ENCODE measurements around the gene MTRF1L.
"Not testable (repeated sequence)": the region's sequence is repeated elsewhere in the genome, so short reads cannot be mapped to it uniquely, and the experiment has no call there.

MTRF1L gene

GRCh38 chr6:152973916-152974315 lies 28.6 kb downstream of the MTRF1L start:
- TF ChIP-seq CTCF (IDR thresholded peaks at IDR 0.05; ENCODE audit: insufficient read depth, low read length) (no peak), GABPA (IDR thresholded peaks at IDR 0.05; ENCODE audit: low read depth) (no peak), REST (IDR thresholded peaks at IDR 0.05; ENCODE audit: insufficient replicate concordance, low read depth) (no peak), POLR2AphosphoS5 (IDR thresholded peaks at IDR 0.05; ENCODE audit: low read depth) (no peak), SPI1 (IDR thresholded peaks at IDR 0.05; ENCODE audit: borderline replicate concordance, low read depth) (no peak)
- no peak overlapping the region for H3K27ac ChIP-seq (replicated peaks)
- H3K27me3 ChIP-seq (ENCODE audit: insufficient read depth, poor library complexity, severe bottlenecking), result no peaks in the 10 kb centered on the region
- DNase-seq (ENCODE audit: low read depth in 1 of 2, low spot score in 1 of 2), result peak in 1 of 2 experiments; percentile 45
- H3K4me3 ChIP-seq (replicated peaks; ENCODE audit: insufficient read depth, low read length), result no peak overlapping the region

GRCh38 chr6:152969688-152970418 lies 32.7 kb downstream of the MTRF1L start:
- Histone ChIP-seq H3K27ac (replicated peaks) (no peak overlapping the region), H3K27me3 (ENCODE audit: insufficient read depth, poor library complexity, severe bottlenecking) (no peaks in the 10 kb centered on the region), H3K4me3 (replicated peaks; ENCODE audit: insufficient read depth, low read length) (no peak overlapping the region)
- TF ChIP-seq REST (IDR thresholded peaks at IDR 0.05; ENCODE audit: insufficient replicate concordance, low read depth) (no peak), SPI1 (IDR thresholded peaks at IDR 0.05; ENCODE audit: borderline replicate concordance, low read depth) (no peak), GABPA (IDR thresholded peaks at IDR 0.05; ENCODE audit: low read depth) (no peak), CTCF (IDR thresholded peaks at IDR 0.05; ENCODE audit: insufficient read depth, low read length) (no peak), POLR2AphosphoS5 (IDR thresholded peaks at IDR 0.05; ENCODE audit: low read depth) (no peak)
- no peak for DNase-seq (ENCODE audit: low read depth in 1 of 2, low spot score in 1 of 2)

- H3K27me3 ChIP-seq (ENCODE audit: insufficient read depth, poor library complexity, severe bottlenecking), result not testable (repeated sequence)
These were observed 36.2 kb downstream of the MTRF1L start for GRCh38 chr6:152966168-152966894.

DNA sequence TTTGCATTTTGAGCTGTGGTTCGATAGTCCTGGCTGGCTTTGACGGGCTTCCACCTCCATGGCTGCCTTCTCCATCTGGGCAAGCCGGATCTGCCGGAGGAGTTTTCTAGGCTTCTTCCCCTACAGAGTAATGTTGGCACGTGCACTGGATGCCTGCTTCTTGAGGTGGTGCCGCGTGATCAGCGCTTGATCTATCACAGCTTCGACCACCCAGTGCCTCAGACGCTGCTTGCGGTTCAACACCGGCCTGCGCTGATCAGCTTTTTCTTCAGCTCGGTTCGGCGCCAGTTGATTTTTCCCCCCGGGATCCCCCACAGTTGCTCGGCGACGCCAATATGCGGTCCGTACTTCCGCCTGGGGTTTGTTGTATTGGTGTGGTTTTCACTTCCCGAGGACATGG lies 43.2 kb downstream of the MTRF1L start:
- no peak for TF ChIP-seq GABPA (IDR thresholded peaks at IDR 0.05; ENCODE audit: low read depth)
- TF ChIP-seq REST (IDR thresholded peaks at IDR 0.05; ENCODE audit: insufficient replicate concordance, low read depth), result no peak
- TF ChIP-seq POLR2AphosphoS5 (IDR thresholded peaks at IDR 0.05; ENCODE audit: low read depth), result no peak
- TF ChIP-seq SPI1 (IDR thresholded peaks at IDR 0.05; ENCODE audit: borderline replicate concordance, low read depth), result no peak
- no peak for TF ChIP-seq CTCF (IDR thresholded peaks at IDR 0.05; ENCODE audit: insufficient read depth, low read length)
- no peak overlapping the region for H3K27ac ChIP-seq (replicated peaks)

More at GRCh38 chr6:152966168-152966894, 36.2 kb downstream of the MTRF1L start:
- H3K27ac ChIP-seq (replicated peaks); DNase-seq (ENCODE audit: low read depth in 1 of 2, low spot score in 1 of 2); H3K4me3 ChIP-seq (replicated peaks; ENCODE audit: insufficient read depth, low read length): not testable (repeated sequence)

More for the DNA sequence above, 43.2 kb downstream of the MTRF1L start:
- Histone ChIP-seq H3K27me3 (ENCODE audit: insufficient read depth, poor library complexity, severe bottlenecking) (peaks cover 2% of the 10 kb centered on the region), H3K4me3 (replicated peaks; ENCODE audit: insufficient read depth, low read length) (no peak overlapping the region)
- DNase-seq (ENCODE audit: low read depth in 1 of 2, low spot score in 1 of 2), result no peak
